DND-41 (cell line): ENCODE measurements around the gene S1PR1.

Experiments
- CTCF ChIP-seq: IDR thresholded peaks from 2 replicates; pipeline ENCODE4 v1.5.1; 2012; ENCODE audit warnings: borderline replicate concordance, low read length, moderate library complexity, mild to moderate bottlenecking; ENCODE audit not compliant: poor library complexity, severe bottlenecking; ENCODE audit errors: extremely low read depth
- EZH2 ChIP-seq: IDR thresholded peaks from 3 replicates; pipeline ENCODE4 v1.6.1; 2012; ENCODE audit warnings: borderline replicate concordance, low read depth, mild to moderate bottlenecking, moderate library complexity, low read length, inconsistent platforms; ENCODE audit not compliant: severe bottlenecking

- no peak for TF ChIP-seq EZH2
- peak; percentile 48 for TF ChIP-seq CTCF
Observed at GRCh38 chr1:101237229-101237837, 514 bp downstream of the S1PR1 start.
